ENCODE measurements around the gene LIMS2.

Gene LIMS2

DNA sequence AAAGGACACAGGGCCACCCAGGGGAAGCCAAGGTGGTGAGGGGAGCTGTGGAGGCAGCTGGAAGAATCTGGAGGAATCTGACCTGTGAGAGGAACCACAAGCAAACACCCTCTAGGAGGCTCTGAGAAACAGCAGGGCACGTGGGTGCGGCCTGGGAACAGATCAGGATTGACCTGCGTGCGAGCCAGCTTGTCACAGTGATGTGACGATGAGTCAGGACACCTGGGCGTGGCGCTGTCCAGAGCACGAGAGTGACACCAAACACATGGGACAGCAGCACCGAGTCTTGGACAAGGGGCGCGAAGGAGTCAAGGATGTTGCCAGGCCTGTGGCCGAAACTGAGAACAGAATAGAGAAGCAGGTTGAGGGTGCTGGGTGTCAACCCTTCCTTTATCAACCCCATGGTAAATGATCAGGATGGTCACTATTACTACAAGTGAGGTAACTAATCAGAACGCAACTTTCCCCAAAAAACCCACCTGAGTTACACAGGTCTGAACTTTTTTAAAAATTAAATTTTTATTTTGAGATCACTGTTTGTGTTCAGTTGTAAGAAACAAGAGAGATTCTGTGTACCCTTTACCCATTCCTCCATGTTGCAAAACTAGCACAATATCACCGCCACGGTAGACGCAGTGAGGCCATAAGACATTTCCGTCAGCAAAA, 25.3 kb upstream of the LIMS2 start:
- no peak for FAIRE-seq

DNA sequence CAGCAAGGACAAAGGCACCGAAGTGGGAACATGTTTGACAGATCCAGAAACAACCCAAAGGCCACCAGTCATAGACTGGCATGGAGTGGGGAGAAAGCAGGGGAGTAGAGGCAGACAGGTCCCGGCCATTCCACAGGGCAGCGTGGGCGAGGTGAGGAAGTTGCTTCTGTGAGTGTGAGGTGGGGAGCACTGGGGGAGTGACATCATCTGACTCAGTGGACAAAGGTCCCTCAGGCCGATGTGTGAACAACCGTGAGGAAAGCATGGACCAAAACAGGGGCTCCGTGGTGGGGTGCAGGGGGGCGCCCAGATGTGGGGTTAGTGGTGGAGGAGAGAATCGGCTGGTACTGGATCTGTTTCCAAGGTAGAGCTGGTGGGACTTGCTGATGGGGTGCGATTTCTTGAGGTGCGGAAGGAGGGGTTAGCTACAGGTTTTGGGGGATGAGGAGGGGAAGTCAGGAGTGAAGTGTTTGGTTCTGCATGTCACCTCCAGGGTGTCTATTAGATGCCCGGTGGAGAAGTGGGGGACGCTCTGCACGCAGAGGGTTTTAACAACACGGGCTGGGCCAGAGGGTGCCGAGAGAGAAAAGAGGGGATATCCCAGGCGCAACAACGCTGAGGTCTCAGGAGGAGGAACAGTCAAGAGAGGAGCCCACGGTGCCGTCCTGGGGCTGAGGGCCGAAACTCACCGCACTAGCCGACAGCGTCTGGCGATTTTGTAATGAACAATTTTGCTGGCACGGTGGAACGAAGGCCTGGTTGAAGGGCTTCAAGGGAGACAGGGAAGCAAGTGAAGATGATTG, 23.4 kb upstream of the LIMS2 start:
- no peak for FAIRE-seq

- FAIRE-seq, result no peak
Observed at GRCh38 chr2:127697482-127698180, 22.3 kb upstream of the LIMS2 start.

DNA sequence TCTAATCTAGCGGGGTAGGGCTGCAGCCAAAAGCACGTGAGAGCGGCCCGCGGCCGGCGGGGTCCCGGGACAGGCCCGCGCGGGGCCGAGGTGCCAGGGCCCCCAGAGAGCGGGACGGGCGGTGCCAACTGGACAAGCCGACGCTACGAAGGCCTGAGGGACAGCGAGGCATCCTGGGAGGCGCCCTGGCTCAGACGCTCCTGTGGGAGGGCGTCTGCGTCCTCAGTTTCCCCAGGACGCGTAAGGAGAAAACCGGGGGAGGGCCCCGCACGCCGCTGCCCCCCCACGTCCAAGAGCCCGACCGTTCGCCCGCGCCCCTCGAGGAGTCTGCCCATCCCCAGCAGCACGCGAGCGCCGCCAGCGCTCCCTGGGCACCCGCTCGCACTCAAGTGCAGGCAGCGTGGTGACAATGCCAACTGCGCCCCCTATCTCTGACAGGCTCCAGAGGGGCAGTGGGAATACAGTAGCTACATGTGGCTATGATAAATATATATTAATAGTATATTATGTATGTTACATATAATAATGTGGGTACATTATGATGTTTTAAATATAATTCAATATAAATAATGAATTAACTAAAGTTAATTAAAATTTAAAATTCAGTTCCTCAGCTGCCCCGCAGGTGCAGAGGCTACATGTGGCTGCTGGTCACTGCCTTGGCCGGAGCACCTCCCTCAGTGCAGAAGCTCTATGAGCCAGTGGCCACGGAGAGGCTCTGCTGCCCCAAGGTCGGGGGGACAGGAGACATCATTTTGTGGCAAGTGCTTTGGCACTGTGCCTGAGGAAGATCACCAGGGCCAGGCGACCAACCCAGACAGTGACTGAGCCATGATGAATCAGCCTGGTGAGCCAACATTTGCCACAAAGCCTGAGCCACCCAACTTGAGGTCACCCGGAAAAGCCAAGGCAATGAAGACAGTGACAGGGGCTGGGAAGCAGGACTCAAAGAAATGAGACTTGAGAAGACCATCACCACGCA, 20.5 kb upstream of the LIMS2 start:
- FAIRE-seq, result no peak

DNA sequence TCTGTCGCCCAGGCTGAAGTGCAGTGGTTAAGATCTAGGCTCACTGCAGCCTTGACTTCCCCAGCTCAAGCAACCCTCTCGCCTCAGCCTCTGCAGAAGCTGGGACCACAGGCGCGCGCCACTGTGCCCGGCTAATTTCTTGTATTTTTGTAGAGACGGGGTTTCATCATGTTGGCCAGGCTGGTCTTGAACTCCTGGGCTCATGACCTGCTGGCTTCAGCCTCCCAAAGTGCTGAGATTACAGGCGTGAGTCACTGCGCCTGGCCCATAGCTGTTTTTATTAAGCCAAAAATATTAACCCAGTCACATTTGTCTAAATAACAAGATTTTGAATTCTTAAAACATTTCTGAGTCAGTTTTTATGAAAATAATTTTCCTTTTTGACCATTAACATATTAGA, 19.7 kb upstream of the LIMS2 start:
- FAIRE-seq, result no peak

DNA sequence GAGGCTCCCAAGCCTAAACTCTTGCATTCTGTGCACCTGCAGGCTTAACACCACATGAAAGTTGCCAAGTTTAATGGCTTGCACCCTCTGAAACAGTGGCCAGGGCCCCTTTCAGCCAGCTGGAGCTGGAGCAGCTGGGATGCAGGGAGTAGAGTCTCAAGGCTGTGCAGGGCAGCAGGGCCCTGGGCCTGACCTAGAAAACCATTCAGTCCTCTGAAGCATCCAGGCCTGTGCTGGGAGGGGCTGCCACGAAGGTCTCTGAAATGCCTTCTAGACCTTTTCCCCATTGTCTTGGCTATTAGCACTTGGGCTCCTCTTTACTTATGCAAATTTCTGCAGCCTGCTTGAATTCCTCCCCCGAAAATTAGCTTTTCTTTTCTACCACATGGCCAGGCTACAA, 15.4 kb upstream of the LIMS2 start:
- no peak for FAIRE-seq

GRCh38 chr2:127688405-127688804, 13.1 kb upstream of the LIMS2 start:
- no peak for FAIRE-seq

DNA sequence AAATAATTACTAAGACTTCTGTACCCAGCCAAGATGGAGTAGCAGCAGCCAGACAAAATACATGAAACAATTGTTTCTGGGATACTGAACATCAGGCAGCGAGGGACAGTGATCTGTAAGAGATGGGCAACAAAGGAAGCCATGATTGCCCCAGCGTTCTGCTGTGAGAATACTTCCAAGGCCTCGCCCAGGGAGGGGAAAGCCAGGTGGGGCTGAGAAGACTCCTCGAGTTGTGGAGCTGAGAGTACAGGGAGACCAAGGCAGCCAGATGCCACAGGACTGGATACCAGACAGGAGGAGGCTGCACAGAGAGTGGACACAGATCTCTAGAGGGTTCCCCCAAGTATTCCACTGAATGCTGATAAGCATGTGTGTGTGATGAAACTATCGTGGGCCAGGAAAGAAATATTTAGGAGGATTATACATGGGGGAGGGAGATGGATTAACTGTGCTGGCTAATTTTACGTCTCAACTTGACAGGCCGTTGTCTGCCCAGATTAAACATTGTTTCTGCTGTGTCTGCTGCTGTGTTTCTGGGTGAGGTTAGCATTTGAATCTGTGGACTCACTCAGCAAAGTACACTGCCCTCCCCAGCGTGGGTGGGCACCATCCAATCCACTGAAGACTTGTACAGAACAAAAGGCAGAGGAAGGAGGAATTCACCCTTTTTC, 10.2 kb upstream of the LIMS2 start:
- no peak for FAIRE-seq

- FAIRE-seq, result no peak
Observed at GRCh38 chr2:127683757-127684156, 8.4 kb upstream of the LIMS2 start.

DNA sequence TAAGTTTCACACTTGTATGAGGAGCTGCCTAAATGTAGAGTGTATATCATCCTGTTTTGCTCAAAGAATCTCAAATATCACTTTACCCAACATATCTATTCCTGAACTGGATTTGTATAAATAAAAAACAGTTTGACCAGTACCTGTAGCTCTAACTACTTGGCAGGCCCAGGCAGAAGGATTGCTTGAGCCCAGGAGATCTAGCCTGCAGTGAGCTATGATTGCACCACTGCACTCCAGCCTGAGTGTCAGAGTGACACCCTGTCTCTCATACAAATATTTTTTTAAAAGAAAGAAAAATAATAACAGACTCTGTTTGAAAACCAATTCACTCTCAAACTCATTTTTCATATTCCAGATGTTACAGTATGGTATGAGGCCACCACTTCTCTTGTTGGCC, 7.7 kb upstream of the LIMS2 start:
- FAIRE-seq, result no peak

- FAIRE-seq, result no peak
Observed at GRCh38 chr2:127681976-127682857, 6.9 kb upstream of the LIMS2 start.

- no peak for FAIRE-seq
Observed at GRCh38 chr2:127681288-127681804, 6.0 kb upstream of the LIMS2 start.

DNA sequence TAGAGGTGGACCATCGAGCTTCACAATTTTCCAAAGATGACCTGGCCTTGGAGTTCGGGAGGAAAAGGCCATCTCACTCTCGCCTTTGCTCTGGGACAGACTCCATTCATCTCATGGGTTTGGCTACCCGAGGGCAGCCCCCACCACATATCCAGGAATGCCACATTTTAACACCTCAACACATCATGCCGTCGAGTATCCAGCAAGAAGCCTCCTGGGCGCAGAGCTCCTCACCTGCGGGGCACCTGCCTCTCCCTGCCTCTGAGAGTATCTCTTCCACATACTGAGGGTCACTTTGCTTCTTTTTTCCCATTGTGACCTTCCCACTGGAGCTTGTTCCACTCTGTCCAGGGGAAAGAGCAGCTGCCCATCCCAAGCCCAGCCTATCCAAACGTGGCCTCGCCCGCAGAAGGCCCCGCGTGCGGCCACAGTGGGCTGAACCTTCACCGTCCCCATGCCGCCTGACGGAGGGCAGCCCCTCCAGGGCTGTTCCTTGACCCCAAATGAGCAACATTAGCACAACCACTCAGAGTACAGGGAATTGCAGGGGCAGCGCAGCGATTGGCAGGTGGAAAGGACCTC, 5.5 kb upstream of the LIMS2 start:
- no peak for FAIRE-seq

GRCh38 chr2:127679680-127680361, 4.5 kb upstream of the LIMS2 start:
- no peak for FAIRE-seq

DNA sequence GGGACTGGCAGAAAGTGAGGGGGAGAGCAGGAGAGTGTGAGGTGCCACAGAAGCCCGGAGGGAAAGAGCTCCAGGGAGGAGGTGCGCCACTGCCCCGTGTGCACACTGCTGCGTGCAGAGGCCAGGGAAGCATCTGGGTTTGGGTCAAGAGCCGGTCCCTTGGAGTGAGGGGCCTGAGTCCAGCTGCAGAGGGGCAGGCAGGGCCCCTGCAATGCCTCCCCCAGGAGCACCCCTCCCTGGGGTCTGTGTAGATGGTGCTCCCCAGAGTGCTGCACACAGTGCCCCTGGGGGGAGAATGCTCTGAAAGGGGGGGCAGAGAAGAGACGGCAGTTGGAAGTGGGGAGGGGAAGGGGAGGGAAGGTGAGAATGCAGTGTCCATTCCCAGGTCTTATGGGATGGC, 3.7 kb upstream of the LIMS2 start:
- no peak for FAIRE-seq

DNA sequence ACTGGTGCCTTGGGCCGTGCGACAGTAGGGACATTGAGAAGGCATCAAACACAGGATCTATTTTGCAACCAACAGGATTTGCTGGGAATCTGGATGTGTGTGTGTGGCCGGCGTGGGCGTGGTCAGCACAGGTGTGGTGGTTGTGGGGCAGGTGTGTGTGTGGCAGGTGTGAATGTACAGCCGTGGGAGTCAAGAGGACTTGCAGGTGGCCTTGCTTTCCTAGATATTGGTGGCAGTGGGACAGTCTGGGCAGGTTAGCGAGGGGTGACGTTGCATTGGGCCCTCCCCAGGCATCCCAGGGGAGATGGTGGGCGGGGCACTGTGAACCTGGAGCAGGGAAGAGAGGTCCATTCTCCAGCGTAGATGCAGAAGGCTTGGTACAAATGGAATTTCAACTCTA, 3.2 kb upstream of the LIMS2 start:
- FAIRE-seq, result no peak

- FAIRE-seq, result no peak
Observed at GRCh38 chr2:127676906-127677305, 1.6 kb upstream of the LIMS2 start.

DNA sequence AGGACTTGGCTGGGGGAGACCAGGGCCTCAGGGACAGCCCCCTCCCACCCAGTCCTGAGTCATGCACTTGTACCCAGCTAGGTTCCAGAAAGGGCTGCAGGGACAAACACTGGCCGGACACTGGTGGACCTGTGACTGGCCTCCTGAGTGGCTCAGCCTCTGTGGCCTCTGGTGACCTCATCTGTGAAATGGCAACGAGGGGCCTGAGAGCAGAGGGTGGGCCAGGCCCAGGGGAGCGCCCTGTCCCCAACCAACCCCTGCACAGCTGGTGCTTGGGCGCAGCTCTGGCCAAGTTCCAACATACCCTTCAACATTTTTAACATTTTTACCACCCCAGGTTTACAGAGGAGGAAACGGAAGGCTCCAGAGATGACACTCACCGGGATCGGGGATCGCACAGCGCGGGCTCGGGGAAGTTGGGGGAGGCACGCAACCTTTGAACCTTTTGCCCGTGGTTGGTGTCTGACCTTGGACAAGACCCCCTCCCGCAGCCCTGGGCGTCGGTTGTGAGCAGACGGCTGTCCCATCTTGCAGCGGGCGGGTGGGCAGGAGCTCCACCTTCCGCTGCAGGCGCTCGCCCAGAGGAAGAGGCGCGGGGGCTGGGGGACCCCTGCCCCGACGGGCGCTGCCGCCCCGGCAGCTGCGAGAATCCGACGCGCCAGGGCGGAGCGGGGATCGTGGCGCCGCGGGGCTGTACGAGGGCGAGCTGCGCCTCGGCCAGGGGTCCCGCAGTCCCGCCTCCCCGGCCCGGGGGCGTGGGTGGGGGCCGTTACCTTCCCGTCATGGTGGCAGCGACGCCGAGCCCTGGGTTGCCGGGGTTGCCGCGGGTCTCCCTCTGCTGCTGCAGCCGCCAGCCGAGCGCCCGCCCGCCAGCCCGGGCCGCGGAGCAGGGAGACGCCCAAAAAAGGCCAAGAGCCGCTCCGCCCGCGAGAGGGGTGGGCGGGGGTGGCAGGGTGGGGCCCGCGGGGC, 805 bp downstream of the LIMS2 start:
- FAIRE-seq, result no peak

Data from A204.1 (cell line).